Activated CD8-positive, alpha-beta T cell treated with anti-CD3 and anti-CD28 coated beads for 36 hours (primary cell): Measurements from ENCODE around the gene ZNF318. TPM values are rescaled to one million over a fixed set of nuclear protein-coding genes. Genes with fewer than 3 reads are reported as not detected.
"Not testable (repeated sequence)": the region's sequence is repeated elsewhere in the genome, so short reads cannot be mapped to it uniquely, and the experiment has no call there.

ENCODE experiments used
- ATAC-seq: fragments of 200-7000 bp; cut with Tn5 transposase; one replicate; pipeline ENCODE4 v1.10.0; 2021; ENCODE audit warnings: mild to moderate bottlenecking, moderate library complexity
- CTCF ChIA-PET: fragments of 350-600 bp; sonication (Branson Sonifier 250); formaldehyde crosslinking; loops from one replicate; lab custom pipeline; 2021; ENCODE audit warnings: antibody characterized with exemption; lab: Charles Lee
- POLR2A ChIA-PET: fragments of 350-600 bp; sonication (Branson Sonifier 250); formaldehyde crosslinking; loops from one replicate; lab custom pipeline; 2021; ENCODE audit warnings: antibody characterized with exemption; lab: Charles Lee
- DNase-seq: peaks from one replicate; pipeline ENCODE4 v3.0.0-alpha.2; 2020
- H3K27ac Mint-ChIP-seq: one replicate; pipeline ENCODE4 v1.8.0; 2021; ENCODE audit warnings: mild to moderate bottlenecking, mixed read lengths
- H3K27me3 Mint-ChIP-seq: one replicate; pipeline ENCODE4 v1.8.0; 2021; ENCODE audit warnings: mixed read lengths
- H3K36me3 Mint-ChIP-seq: one replicate; pipeline ENCODE4 v1.8.0; 2021; ENCODE audit warnings: low read depth, mixed read lengths
- H3K4me1 Mint-ChIP-seq: one replicate; pipeline ENCODE4 v1.8.0; 2021; ENCODE audit warnings: low read depth, mixed read lengths
- H3K4me3 Mint-ChIP-seq: one replicate; pipeline ENCODE4 v1.8.0; 2021; ENCODE audit warnings: mild to moderate bottlenecking, moderate library complexity, mixed read lengths
- H3K9me3 Mint-ChIP-seq: one replicate; pipeline ENCODE4 v1.8.0; 2021; ENCODE audit warnings: mixed read lengths
- CTCF ChIP-seq: fragments of 200-600 bp; IDR thresholded peaks from one replicate; pipeline ENCODE4 v1.8.0; 2022; ENCODE audit warnings: antibody characterized with exemption, mild to moderate bottlenecking
- intact Hi-C: fragments of 100-400 bp; cut with micrococcal nuclease; formaldehyde crosslinking; loops from one replicate; pipeline ENCODE4 v1.10.0; 2022
- total RNA-seq, 2 experiments: library from RNA; stranded (reverse); gene quantifications; one replicate each; pipeline ENCODE4 v1.2.3, GENCODE V29; 2021

Gene ZNF318
- total RNA-seq, 2 experiments from 2014 or later, result 13.1 to 13.5 TPM

- DNase-seq, result no peak
- peaks cover 8% of the 10 kb centered on the region for H3K4me1 Mint-ChIP-seq
- H3K27me3 Mint-ChIP-seq, result no peaks in the 10 kb centered on the region
- no peak overlapping the region for H3K4me3 Mint-ChIP-seq
- no peak for ATAC-seq
- intact Hi-C loops, result no loop called here
- CTCF ChIA-PET, result interaction anchor here (2.8 to 5.5 kb wide), 2 partner anchors 10 to 39 kb away, joined by 9 to 19 read pairs; partner anchors contain the start of gene ZNF318
- POLR2A ChIA-PET, result interaction anchor here (0.7 kb wide), 1 partner anchor 101 kb away, joined by 3 read pairs; no protein-coding TSS in a partner anchor
- no peak overlapping the region for H3K27ac Mint-ChIP-seq
- H3K9me3 Mint-ChIP-seq, result no peaks in the 10 kb centered on the region
- H3K36me3 Mint-ChIP-seq, result peaks cover 11% of the 10 kb centered on the region
- no peak for TF ChIP-seq CTCF
Measured at GRCh38 chr6:43359381-43359780, 10.1 kb downstream of the ZNF318 start.

GRCh38 chr6:43355862-43356590 is 13.4 kb downstream of the ZNF318 start:
- Mint-ChIP-seq H3K4me3 (no peak overlapping the region), H3K27ac (no peak overlapping the region), H3K9me3 (no peaks in the 10 kb centered on the region), H3K36me3 (peaks cover 15% of the 10 kb centered on the region), H3K4me1 (peaks cover 2% of the 10 kb centered on the region), H3K27me3 (no peaks in the 10 kb centered on the region)
- POLR2A ChIA-PET, result no interaction called here
- intact Hi-C loops, result no loop called here
- no peak for DNase-seq
- CTCF ChIA-PET, result interaction anchor here (1.0 to 5.5 kb wide), 10 partner anchors 12 to 154 kb away, joined by 3 to 19 read pairs (median 4); partner anchors contain the start of genes LRRC73 and ZNF318
- no peak for TF ChIP-seq CTCF
- no peak for ATAC-seq

GRCh38 chr6:43351951-43352350 is 17.5 kb downstream of the ZNF318 start:
- H3K9me3 Mint-ChIP-seq, intact Hi-C loops, DNase-seq, H3K4me1 Mint-ChIP-seq, ATAC-seq, H3K27me3 Mint-ChIP-seq, H3K27ac Mint-ChIP-seq, H3K4me3 Mint-ChIP-seq: not testable (repeated sequence)
- ChIA-PET POLR2A (interaction anchor here (0.7 kb wide), 1 partner anchor 9 kb away, joined by 3 read pairs; no protein-coding TSS in a partner anchor), CTCF (interaction anchor here (0.9 kb wide), 1 partner anchor 10 kb away, joined by 3 read pairs; no protein-coding TSS in a partner anchor)
- H3K36me3 Mint-ChIP-seq, result peaks cover 13% of the 10 kb centered on the region

DNA sequence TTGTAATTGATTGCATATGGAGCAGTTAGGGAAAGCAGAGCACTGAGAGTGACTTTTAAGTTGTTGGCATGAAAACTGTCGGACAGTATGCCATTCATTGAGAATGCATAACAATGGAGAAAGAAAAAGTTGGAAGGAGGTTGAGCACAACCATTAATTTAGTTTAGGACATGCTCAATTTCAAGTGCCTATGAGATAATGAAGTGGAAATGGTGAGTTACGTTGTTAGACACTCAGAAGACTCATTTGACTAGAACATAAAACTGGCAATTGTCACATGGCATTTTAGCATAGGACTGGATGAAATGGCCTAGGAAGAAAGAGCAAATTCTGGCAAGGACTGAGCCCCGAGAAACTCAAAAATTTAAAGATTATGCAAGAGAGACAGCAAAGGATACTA is 22.0 kb downstream of the ZNF318 start:
- POLR2A ChIA-PET, result no interaction called here
- no peak for ATAC-seq
- Mint-ChIP-seq H3K27me3 (no peaks in the 10 kb centered on the region), H3K27ac (no peak overlapping the region), H3K36me3 (peaks cover 15% of the 10 kb centered on the region), H3K4me3 (no peak overlapping the region), H3K9me3 (no peaks in the 10 kb centered on the region), H3K4me1 (no peaks in the 10 kb centered on the region)
- intact Hi-C loops, result no loop called here
- CTCF ChIA-PET, result no interaction called here
- no peak for TF ChIP-seq CTCF
- DNase-seq, result no peak

DNA sequence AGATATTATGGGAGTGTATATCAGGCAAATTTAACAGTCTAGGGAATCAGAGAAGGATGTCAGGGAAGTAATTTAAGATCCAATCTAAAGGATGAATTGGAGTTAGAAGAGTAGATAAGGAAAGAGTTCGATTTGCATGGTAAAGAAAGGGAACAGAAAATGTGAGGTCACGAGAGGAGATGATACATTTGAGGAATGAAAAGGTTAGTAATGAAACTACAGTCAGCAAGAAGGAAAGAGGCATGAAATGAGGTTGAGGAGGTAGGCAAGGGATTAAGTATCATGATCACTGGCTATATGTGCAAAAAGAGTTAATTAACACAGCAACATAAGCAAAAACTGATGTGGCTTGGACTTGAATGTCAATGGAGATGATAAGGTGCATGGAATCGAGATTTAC is 22.4 kb downstream of the ZNF318 start:
- Mint-ChIP-seq H3K36me3 (peaks cover 17% of the 10 kb centered on the region), H3K27ac (no peak overlapping the region), H3K4me1 (no peaks in the 10 kb centered on the region), H3K4me3 (no peak overlapping the region), H3K27me3 (no peaks in the 10 kb centered on the region), H3K9me3 (no peaks in the 10 kb centered on the region)
- ATAC-seq (no peak), DNase-seq (no peak)
- ChIA-PET CTCF (no interaction called here), POLR2A (no interaction called here)
- intact Hi-C loops, result no loop called here
- no peak for TF ChIP-seq CTCF

DNA sequence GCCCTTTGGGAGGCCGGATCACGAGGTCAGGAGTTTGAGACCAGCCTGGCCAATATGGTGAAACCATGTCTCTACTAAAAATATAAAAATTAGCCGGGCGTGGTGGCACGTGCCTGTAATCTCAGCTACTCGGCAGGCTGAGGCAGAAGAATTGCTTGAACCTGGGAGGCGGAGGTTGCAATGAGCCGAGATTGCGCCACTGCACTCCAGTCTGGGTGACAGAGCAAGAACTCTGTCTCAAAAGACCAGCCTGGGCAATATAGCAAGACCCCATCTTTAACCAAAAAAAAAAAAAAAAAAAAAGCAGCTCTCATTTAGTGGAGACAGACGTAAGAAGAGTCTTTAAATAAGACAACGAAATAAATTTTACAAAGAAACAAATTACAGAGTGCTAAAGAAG is 23.2 kb downstream of the ZNF318 start:
- H3K27me3 Mint-ChIP-seq, H3K27ac Mint-ChIP-seq, intact Hi-C loops, CTCF ChIA-PET, H3K4me1 Mint-ChIP-seq, H3K4me3 Mint-ChIP-seq, ATAC-seq, H3K9me3 Mint-ChIP-seq, POLR2A ChIA-PET, DNase-seq: not testable (repeated sequence)
- H3K36me3 Mint-ChIP-seq, result peaks cover 21% of the 10 kb centered on the region
